DND-41 (cell line): ENCODE data around the gene MPI.

ENCODE experiments used
- ATAC-seq: fragments of 200-7000 bp; cut with Tn5 transposase; 3 replicates; pipeline ENCODE4 v1.9.1; 2021; ENCODE audit warnings: low read depth; ENCODE audit not compliant: insufficient read depth
- DNase-seq: peaks from one replicate; pipeline ENCODE4 v3.0.0-alpha.2; 2020
- H2AFZ ChIP-seq: 2 replicates; pipeline ENCODE4 v1.6.0; 2012; ENCODE audit warnings: low read depth, low read length
- H3K27ac ChIP-seq: 2 replicates; pipeline ENCODE4 v1.5.1; 2012; ENCODE audit warnings: low read length, inconsistent platforms
- H3K27me3 ChIP-seq: fragments of 200-600 bp; sonication (generic); 2 replicates; pipeline ENCODE4 v1.6.0; 2012; ENCODE audit warnings: low read length, mild to moderate bottlenecking, inconsistent platforms; ENCODE audit not compliant: insufficient read depth, poor library complexity
- H3K36me3 ChIP-seq: 2 replicates; pipeline ENCODE4 v1.5.1; 2012; ENCODE audit warnings: low read length, inconsistent platforms; ENCODE audit not compliant: insufficient read depth
- H3K4me1 ChIP-seq: 2 replicates; pipeline ENCODE4 v1.5.1; 2012; ENCODE audit warnings: mild to moderate bottlenecking, low read length; ENCODE audit not compliant: insufficient read depth
- H3K4me2 ChIP-seq: 2 replicates; pipeline ENCODE4 v1.6.0; 2012; ENCODE audit warnings: mild to moderate bottlenecking, moderate library complexity, low read length, inconsistent platforms; ENCODE audit not compliant: insufficient read depth
- H3K4me3 ChIP-seq, 2 experiments: fragments of 200-600 bp in 1 of 2; shearing (Covaris generic) in 1 of 2; 2 replicates each; pipeline ENCODE4 v1.5.1; 2012 to 2016; ENCODE audit warnings: inconsistent platforms in 2 of 2, low read length in 2 of 2, mild to moderate bottlenecking in 2 of 2, low read depth in 1 of 2, moderate library complexity in 1 of 2
- H3K79me2 ChIP-seq: 2 replicates; pipeline ENCODE4 v1.6.0; 2012; ENCODE audit warnings: low read length, inconsistent platforms; ENCODE audit not compliant: insufficient read depth
- H3K9ac ChIP-seq: 2 replicates; pipeline ENCODE4 v1.6.0; 2012; ENCODE audit warnings: low read depth, mild to moderate bottlenecking, inconsistent platforms, low read length, moderate library complexity
- H3K9me3 ChIP-seq: 2 replicates; pipeline ENCODE4 v1.5.1; 2012; ENCODE audit warnings: low read length, moderate library complexity, mild to moderate bottlenecking, inconsistent platforms; ENCODE audit not compliant: insufficient read depth, severe bottlenecking
- H4K20me1 ChIP-seq: 2 replicates; pipeline ENCODE4 v1.6.0; 2012; ENCODE audit warnings: low read length; ENCODE audit not compliant: insufficient read depth
- CTCF ChIP-seq: IDR thresholded peaks from 2 replicates; pipeline ENCODE4 v1.5.1; 2012; ENCODE audit warnings: borderline replicate concordance, low read length, moderate library complexity, mild to moderate bottlenecking; ENCODE audit not compliant: poor library complexity, severe bottlenecking; ENCODE audit errors: extremely low read depth
- EZH2 ChIP-seq: IDR thresholded peaks from 3 replicates; pipeline ENCODE4 v1.6.1; 2012; ENCODE audit warnings: borderline replicate concordance, low read depth, mild to moderate bottlenecking, moderate library complexity, low read length, inconsistent platforms; ENCODE audit not compliant: severe bottlenecking

The MPI gene

DNA sequence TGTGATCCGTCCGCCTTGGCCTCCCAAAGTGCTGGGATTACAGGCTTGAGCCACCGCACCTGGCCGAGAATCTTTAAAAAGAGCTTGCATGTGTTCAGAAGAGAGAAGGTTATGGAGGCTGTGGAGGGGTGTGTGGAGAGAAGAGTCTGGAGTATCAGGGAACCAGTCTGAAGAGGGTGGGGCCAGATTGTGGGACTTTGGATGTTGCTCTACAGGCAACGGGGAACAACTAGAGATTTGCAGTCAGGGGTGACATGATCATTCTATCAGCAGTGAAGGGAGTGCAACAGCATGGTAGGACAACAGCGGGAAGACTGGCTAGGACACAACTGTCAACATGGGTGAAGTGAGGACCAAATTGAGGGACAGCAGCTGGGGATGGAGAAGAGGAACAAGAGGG, 25.5 kb upstream of the MPI start:
- ATAC-seq: no peak
- Histone ChIP-seq H3K4me2 (no peak overlapping the region), H3K9ac (no peak overlapping the region), H3K79me2 (peaks cover 71% of the 10 kb centered on the region), H3K4me1 (peaks cover under 1% of the 10 kb centered on the region; the same call in 1 of the 2 replicates), H2AFZ (no peak overlapping the region), H3K27me3 (no peaks in the 10 kb centered on the region), H3K27ac (no peak overlapping the region), H4K20me1 (peaks cover 8% of the 10 kb centered on the region; the same call in 1 of the 2 replicates), H3K4me3 (no peak overlapping the region), H3K9me3 (no peaks in the 10 kb centered on the region), H3K36me3 (peaks cover 20% of the 10 kb centered on the region)
- TF ChIP-seq EZH2 (no peak), CTCF (no peak)
- DNase-seq: no peak

- H3K9me3 ChIP-seq: no peaks in the 10 kb centered on the region
- H4K20me1 ChIP-seq: peaks cover 16% of the 10 kb centered on the region
- no peak for TF ChIP-seq EZH2
- no peak for TF ChIP-seq CTCF
- DNase-seq (no peak), ATAC-seq (no peak)
- H2AFZ ChIP-seq: no peak overlapping the region
- no peaks in the 10 kb centered on the region for H3K27me3 ChIP-seq
- peaks cover 11% of the 10 kb centered on the region for H3K4me1 ChIP-seq
- H3K79me2 ChIP-seq: peaks cover 72% of the 10 kb centered on the region
- H3K36me3 ChIP-seq: peaks cover 20% of the 10 kb centered on the region
- no peak overlapping the region for H3K27ac ChIP-seq
- H3K9ac ChIP-seq: no peak overlapping the region
- no peak overlapping the region for H3K4me2 ChIP-seq
- H3K4me3 ChIP-seq: no peak overlapping the region
Observed at GRCh38 chr15:74865316-74865715, 24.5 kb upstream of the MPI start.

DNA sequence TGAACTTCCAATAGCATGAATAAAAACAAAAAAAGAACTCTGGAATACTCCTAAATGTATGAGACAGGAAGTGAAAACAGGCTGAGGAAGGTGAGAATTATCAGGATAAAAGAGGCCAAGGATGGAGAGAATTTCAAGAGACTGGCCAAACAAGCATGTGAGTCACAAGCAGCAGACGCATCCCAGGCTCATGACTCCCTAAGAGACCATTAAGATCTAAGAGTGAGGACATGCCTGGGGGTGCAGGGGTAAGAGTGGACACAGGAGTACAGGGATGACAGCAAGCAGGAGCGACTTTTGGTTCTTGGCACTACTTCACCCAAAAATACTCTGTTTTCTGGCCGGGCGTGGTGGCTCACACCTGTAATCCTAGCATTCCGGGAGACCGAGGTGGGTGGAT, 23.8 kb upstream of the MPI start:
- TF ChIP-seq EZH2: no peak
- TF ChIP-seq CTCF: no peak
- Histone ChIP-seq H2AFZ (no peak overlapping the region), H3K4me3 (no peak overlapping the region), H3K27ac (no peak overlapping the region), H4K20me1 (peaks cover 21% of the 10 kb centered on the region), H3K9ac (no peak overlapping the region), H3K79me2 (peaks cover 79% of the 10 kb centered on the region), H3K4me1 (peaks cover 18% of the 10 kb centered on the region), H3K9me3 (no peaks in the 10 kb centered on the region), H3K36me3 (peaks cover 23% of the 10 kb centered on the region), H3K27me3 (no peaks in the 10 kb centered on the region), H3K4me2 (no peak overlapping the region)
- DNase-seq (no peak), ATAC-seq (no peak)

DNA sequence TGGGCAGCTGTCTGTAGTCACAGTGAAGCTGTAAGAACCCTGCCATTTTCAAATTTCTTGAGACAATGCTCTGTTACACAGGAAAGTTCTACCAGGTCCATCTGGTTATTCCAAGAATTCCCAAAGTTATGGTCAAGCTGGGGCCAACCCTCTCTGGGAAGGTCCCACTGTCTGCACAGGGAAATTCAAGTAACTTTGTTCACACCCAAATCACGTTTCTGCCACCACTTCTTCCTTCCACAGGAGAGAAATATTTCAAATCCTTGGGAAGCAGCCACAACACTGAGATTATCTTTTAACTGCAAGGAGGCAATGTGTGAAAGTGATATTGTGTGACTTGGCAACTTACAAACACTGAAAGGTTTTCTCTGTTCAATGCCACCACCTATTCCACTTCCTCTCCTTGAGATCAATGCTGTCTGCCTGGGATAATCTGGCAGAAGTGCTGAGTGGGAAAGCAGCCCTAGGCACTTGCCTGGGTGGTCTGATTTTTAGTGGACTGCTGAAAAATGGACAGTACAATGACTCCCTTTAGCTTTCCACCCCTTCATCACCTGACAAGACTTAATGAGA, 22.3 kb upstream of the MPI start:
- DNase-seq (no peak), ATAC-seq (no peak)
- H3K4me2 ChIP-seq: no peak overlapping the region
- no peaks in the 10 kb centered on the region for H3K9me3 ChIP-seq
- peaks cover 31% of the 10 kb centered on the region for H3K4me1 ChIP-seq
- H2AFZ ChIP-seq: no peak overlapping the region
- peaks cover 85% of the 10 kb centered on the region for H3K79me2 ChIP-seq
- peaks cover 27% of the 10 kb centered on the region for H4K20me1 ChIP-seq
- peaks cover 23% of the 10 kb centered on the region for H3K36me3 ChIP-seq
- H3K27ac ChIP-seq: no peak overlapping the region
- H3K27me3 ChIP-seq: no peaks in the 10 kb centered on the region
- H3K9ac ChIP-seq: no peak overlapping the region
- no peak for TF ChIP-seq EZH2
- no peak for TF ChIP-seq CTCF
- H3K4me3 ChIP-seq: no peak overlapping the region
